Measurements from ENCODE around the gene SLC38A5. TPM values are rescaled to one million over a fixed set of nuclear protein-coding genes. Genes with fewer than 3 reads are reported as not detected.

The SLC38A5 gene
- total RNA-seq, 3 donors from 2014 or later = 0.96 to 12.1 (median 3.8) TPM

- TF ChIP-seq, protein P1, sequence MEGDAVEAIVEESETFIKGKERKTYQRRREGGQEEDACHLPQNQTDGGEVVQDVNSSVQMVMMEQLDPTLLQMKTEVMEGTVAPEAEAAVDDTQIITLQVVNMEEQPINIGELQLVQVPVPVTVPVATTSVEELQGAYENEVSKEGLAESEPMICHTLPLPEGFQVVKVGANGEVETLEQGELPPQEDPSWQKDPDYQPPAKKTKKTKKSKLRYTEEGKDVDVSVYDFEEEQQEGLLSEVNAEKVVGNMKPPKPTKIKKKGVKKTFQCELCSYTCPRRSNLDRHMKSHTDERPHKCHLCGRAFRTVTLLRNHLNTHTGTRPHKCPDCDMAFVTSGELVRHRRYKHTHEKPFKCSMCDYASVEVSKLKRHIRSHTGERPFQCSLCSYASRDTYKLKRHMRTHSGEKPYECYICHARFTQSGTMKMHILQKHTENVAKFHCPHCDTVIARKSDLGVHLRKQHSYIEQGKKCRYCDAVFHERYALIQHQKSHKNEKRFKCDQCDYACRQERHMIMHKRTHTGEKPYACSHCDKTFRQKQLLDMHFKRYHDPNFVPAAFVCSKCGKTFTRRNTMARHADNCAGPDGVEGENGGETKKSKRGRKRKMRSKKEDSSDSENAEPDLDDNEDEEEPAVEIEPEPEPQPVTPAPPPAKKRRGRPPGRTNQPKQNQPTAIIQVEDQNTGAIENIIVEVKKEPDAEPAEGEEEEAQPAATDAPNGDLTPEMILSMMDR (IDR thresholded peaks at IDR 0.05) = no peak
- TF ChIP-seq POLR2AphosphoS5 (IDR thresholded peaks at IDR 0.05) (no peak), POLR2A (IDR thresholded peaks at IDR 0.05) (no peak)
Observed at GRCh38 chrX:48492293-48492910, 22.3 kb upstream of the SLC38A5 start.

DNA sequence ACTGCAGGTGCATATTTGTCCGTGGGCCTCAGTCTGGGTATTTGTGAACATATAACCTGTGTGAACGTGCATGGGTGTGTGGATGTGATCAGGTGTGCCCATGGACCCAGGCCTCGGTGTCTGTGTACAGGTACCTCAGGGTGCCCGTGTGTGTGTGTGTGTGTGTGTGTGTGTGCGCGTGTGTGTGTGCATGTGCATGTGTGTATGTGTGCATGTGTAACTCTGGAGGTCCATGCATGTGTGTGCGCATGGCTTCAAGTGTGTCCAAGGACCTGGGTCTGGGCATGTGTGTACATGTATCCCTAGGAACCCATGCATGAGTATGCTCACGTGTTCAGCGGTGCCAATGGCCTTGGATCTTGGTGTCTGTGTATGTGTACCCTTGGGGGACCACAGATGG, 21.7 kb upstream of the SLC38A5 start:
- intact Hi-C loops (cut with DNase I; ENCODE audit: low total_unique reads) = no loop called here
- DNase-seq (ENCODE audit: low spot score in 2 of 2) = no peak
- no peak for TF ChIP-seq POLR2AphosphoS5 (IDR thresholded peaks at IDR 0.05)
- TF ChIP-seq, protein P1 (IDR thresholded peaks at IDR 0.05) = no peak
- no peak for TF ChIP-seq POLR2A (IDR thresholded peaks at IDR 0.05)

More at GRCh38 chrX:48492293-48492910, 22.3 kb upstream of the SLC38A5 start:
- no peak overlapping the region for H3K4me3 ChIP-seq
- no peak for DNase-seq (ENCODE audit: low spot score in 2 of 2)
- no peaks in the 10 kb centered on the region for H3K4me1 ChIP-seq
- no peaks in the 10 kb centered on the region for H3K36me3 ChIP-seq
- no peak overlapping the region for H3K27ac ChIP-seq
- peaks cover 0 to 30% of the 10 kb centered on the region in 2 donors for H3K27me3 ChIP-seq
- peaks cover 0 to 11% of the 10 kb centered on the region in 2 donors for H3K9me3 ChIP-seq
- intact Hi-C loops (cut with DNase I; ENCODE audit: low total_unique reads) = no loop called here

GRCh38 chrX:48490661-48491060, 20.6 kb upstream of the SLC38A5 start:
- peaks cover 0 to 11% of the 10 kb centered on the region in 2 donors for H3K9me3 ChIP-seq
- no peaks in the 10 kb centered on the region for H3K36me3 ChIP-seq
- no peak overlapping the region for H3K27ac ChIP-seq
- TF ChIP-seq, protein P1 (IDR thresholded peaks at IDR 0.05) = no peak
- TF ChIP-seq POLR2AphosphoS5 (IDR thresholded peaks at IDR 0.05) = no peak
- TF ChIP-seq POLR2A (IDR thresholded peaks at IDR 0.05) = no peak
- no peak overlapping the region for H3K4me3 ChIP-seq
- no peak for DNase-seq (ENCODE audit: low spot score in 2 of 2)
- peaks cover 0 to 25% of the 10 kb centered on the region in 2 donors for H3K27me3 ChIP-seq
- no peaks in the 10 kb centered on the region for H3K4me1 ChIP-seq
- intact Hi-C loops (cut with DNase I; ENCODE audit: low total_unique reads) = no loop called here

More for the DNA sequence above, 21.7 kb upstream of the SLC38A5 start:
- H3K27ac ChIP-seq = no peak overlapping the region
- H3K36me3 ChIP-seq = no peaks in the 10 kb centered on the region
- H3K9me3 ChIP-seq = peaks cover 0 to 11% of the 10 kb centered on the region in 2 donors
- H3K4me3 ChIP-seq = no peak overlapping the region
- no peaks in the 10 kb centered on the region for H3K4me1 ChIP-seq
- peaks cover 0 to 32% of the 10 kb centered on the region in 2 donors for H3K27me3 ChIP-seq

DNA sequence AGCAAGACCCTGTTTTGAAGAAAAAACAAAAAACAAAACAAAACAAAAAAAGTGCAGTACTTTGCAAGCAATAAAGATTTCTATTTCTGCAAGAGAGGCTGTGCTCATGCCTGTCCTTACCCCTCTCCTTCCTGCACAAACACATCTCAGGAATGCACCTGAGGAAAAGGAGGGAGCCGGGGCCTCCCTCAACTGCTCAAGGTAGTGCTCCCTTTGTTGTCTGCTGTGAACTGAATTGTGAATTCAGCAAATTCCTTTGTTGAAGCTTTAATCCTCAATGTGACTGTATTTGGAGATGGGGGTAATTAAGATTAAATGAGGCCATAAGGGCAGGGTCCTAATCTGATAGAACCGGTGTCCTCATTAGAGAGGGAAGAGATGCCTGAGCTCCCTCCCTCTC, 19.8 kb upstream of the SLC38A5 start:
- no peak for DNase-seq (ENCODE audit: low spot score in 2 of 2)
- Histone ChIP-seq H3K9me3 (peaks cover 0 to 11% of the 10 kb centered on the region in 2 donors), H3K4me1 (no peaks in the 10 kb centered on the region), H3K4me3 (no peak overlapping the region), H3K27me3 (peaks cover 0 to 24% of the 10 kb centered on the region in 2 donors), H3K27ac (no peak overlapping the region), H3K36me3 (no peaks in the 10 kb centered on the region)
- no peak for TF ChIP-seq POLR2AphosphoS5 (IDR thresholded peaks at IDR 0.05)
- no peak for TF ChIP-seq POLR2A (IDR thresholded peaks at IDR 0.05)
- TF ChIP-seq, protein P1 (IDR thresholded peaks at IDR 0.05) = no peak
- intact Hi-C loops (cut with DNase I; ENCODE audit: low total_unique reads) = no loop called here

- Histone ChIP-seq H3K9me3 (peaks cover 0 to 11% of the 10 kb centered on the region in 2 donors), H3K4me1 (no peaks in the 10 kb centered on the region), H3K27me3 (peaks cover 0 to 24% of the 10 kb centered on the region in 2 donors), H3K27ac (no peak overlapping the region), H3K36me3 (no peaks in the 10 kb centered on the region), H3K4me3 (no peak overlapping the region)
- no peak for DNase-seq (ENCODE audit: low spot score in 2 of 2)
- TF ChIP-seq, protein P1 (IDR thresholded peaks at IDR 0.05) = no peak
- TF ChIP-seq POLR2A (IDR thresholded peaks at IDR 0.05) = no peak
- TF ChIP-seq POLR2AphosphoS5 (IDR thresholded peaks at IDR 0.05) = no peak
- intact Hi-C loops (cut with DNase I; ENCODE audit: low total_unique reads) = no loop called here
Observed at GRCh38 chrX:48489296-48489695, 19.2 kb upstream of the SLC38A5 start.
